Measurements from ENCODE around the gene SERTM1.

DNA sequence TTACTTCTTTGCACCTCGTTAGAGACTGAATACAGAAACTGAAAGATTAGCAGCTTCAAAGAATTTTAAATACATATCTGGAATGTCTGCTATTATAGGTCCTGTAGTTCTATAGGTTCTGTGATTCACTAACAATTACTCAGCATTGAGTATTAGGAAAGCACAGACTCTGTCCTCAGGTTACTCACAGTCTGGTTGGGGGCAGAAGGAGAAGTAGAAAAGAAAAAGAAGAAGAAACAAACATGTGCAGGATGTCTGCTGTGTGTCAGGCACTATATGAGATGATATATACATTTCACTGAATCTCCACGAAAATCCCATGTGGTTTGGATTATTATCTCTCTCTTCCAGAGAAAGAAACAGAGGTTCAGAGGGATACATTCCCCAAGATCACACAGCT is 40.1 kb downstream of the SERTM1 start:
- TF ChIP-seq, protein P1, sequence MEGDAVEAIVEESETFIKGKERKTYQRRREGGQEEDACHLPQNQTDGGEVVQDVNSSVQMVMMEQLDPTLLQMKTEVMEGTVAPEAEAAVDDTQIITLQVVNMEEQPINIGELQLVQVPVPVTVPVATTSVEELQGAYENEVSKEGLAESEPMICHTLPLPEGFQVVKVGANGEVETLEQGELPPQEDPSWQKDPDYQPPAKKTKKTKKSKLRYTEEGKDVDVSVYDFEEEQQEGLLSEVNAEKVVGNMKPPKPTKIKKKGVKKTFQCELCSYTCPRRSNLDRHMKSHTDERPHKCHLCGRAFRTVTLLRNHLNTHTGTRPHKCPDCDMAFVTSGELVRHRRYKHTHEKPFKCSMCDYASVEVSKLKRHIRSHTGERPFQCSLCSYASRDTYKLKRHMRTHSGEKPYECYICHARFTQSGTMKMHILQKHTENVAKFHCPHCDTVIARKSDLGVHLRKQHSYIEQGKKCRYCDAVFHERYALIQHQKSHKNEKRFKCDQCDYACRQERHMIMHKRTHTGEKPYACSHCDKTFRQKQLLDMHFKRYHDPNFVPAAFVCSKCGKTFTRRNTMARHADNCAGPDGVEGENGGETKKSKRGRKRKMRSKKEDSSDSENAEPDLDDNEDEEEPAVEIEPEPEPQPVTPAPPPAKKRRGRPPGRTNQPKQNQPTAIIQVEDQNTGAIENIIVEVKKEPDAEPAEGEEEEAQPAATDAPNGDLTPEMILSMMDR (IDR thresholded peaks at IDR 0.05 in 8 of 11, conservative IDR thresholded peaks at IDR 0.05 in 3 of 11): no peak
- no peak for TF ChIP-seq POLR2A (IDR thresholded peaks at IDR 0.05)
- TF ChIP-seq POLR2AphosphoS5 (IDR thresholded peaks at IDR 0.05): no peak
